Parathyroid adenoma (tissue), 2 donors: ENCODE data around the gene PRPF6.

Experiments used
- H2AFZ ChIP-seq: fragments of 300-600 bp; sonication (generic); one replicate; pipeline ENCODE4 v1.7.0; 2017; ENCODE audit warnings: antibody characterized with exemption, mild to moderate bottlenecking
- H3K27ac ChIP-seq: fragments of 300-600 bp; sonication (generic); one replicate; pipeline ENCODE4 v1.7.0; 2017
- H3K27me3 ChIP-seq: fragments of 300-600 bp; sonication (generic); one replicate; pipeline ENCODE4 v1.7.0; 2017; ENCODE audit warnings: low read length; ENCODE audit not compliant: control insufficient read depth, insufficient read depth
- H3K36me3 ChIP-seq: fragments of 300-600 bp; sonication (generic); one replicate; pipeline ENCODE4 v1.7.0; 2017; ENCODE audit warnings: low read length; ENCODE audit not compliant: control insufficient read depth, insufficient read depth
- H3K4me1 ChIP-seq: fragments of 300-600 bp; sonication (generic); one replicate; pipeline ENCODE4 v1.7.0; 2017; ENCODE audit warnings: control low read depth
- H3K4me2 ChIP-seq: fragments of 300-600 bp; sonication (generic); one replicate; pipeline ENCODE4 v1.7.0; 2017; ENCODE audit warnings: low read length
- H3K4me3 ChIP-seq: fragments of 300-600 bp; sonication (generic); one replicate; pipeline ENCODE4 v1.7.0; 2017; ENCODE audit warnings: low read depth, low read length
- H3K79me2 ChIP-seq: fragments of 300-600 bp; sonication (generic); one replicate; pipeline ENCODE4 v1.7.0; 2017; ENCODE audit warnings: control low read depth
- H3K9ac ChIP-seq: fragments of 300-600 bp; sonication (generic); one replicate; pipeline ENCODE4 v1.7.0; 2017; ENCODE audit warnings: mild to moderate bottlenecking
- H3K9me3 ChIP-seq: fragments of 300-600 bp; sonication (generic); one replicate; pipeline ENCODE4 v1.7.0; 2017; ENCODE audit warnings: low read length; ENCODE audit not compliant: control insufficient read depth
- TF ChIP-seq, protein P1 (sequence below): fragments of 300-600 bp; sonication (generic); IDR thresholded peaks from one replicate; pipeline ENCODE4 v1.7.0; 2017; ENCODE audit warnings: antibody characterized with exemption, mild to moderate bottlenecking
- donor health status: primary hyperparathyroidism.

Gene PRPF6

DNA sequence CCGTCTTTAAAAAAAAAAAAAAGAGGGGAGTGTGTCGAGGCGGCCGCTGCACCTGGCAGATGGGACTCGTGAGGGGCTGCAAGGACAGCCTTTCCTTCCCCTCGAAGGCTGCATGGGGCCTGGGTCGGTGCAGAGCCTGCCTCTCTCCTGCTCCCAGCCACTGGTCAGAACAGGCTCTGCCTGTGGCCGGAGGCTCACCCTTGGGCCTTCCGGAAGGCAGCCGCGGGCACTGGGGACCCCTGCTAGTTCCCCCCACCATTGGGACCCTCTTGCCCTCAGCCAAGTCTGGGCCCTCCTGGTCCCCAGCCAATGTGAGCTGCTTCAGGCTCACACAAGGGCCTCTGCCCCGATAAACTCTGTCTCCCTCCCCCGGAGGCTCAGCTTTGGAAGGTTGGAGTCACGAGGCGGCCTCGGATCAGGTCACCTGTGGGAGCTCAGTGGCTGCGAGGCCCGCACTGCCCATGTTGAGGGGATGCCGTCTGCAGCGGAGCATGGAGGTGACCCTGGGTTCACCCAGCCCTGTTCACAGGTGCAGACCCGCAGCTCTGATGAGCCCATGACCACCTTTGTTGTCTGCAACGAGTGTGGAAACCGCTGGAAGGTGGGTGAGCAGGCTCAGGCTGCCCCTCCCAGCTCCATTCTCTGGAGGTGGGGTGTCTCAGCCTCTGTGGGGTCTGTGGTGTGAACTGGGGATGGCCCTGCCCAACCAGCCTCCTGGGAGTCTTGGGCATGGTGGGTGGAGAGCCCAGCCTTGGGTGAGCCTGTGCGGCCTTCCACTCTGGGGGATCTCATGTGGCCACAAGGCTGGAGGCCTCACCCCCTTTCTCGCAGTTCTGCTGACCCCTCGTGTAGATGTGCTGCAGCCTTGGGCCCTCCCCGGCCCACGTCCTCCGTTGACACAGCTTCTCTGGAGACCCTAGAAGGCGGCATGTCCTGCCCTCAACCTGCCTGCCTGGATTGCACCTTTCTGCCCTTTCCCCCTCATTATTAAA, 90.7 kb downstream of the PRPF6 start:
- Histone ChIP-seq H3K9ac (no peak overlapping the region), H3K9me3 (no peaks in the 10 kb centered on the region), H3K27ac (no peak overlapping the region), H2AFZ (no peak overlapping the region), H3K4me3 (no peak overlapping the region), H3K36me3 (no peaks in the 10 kb centered on the region), H3K27me3 (no peaks in the 10 kb centered on the region), H3K4me2 (no peak overlapping the region), H3K79me2 (no peaks in the 10 kb centered on the region), H3K4me1 (no peaks in the 10 kb centered on the region)
- TF ChIP-seq, protein P1, sequence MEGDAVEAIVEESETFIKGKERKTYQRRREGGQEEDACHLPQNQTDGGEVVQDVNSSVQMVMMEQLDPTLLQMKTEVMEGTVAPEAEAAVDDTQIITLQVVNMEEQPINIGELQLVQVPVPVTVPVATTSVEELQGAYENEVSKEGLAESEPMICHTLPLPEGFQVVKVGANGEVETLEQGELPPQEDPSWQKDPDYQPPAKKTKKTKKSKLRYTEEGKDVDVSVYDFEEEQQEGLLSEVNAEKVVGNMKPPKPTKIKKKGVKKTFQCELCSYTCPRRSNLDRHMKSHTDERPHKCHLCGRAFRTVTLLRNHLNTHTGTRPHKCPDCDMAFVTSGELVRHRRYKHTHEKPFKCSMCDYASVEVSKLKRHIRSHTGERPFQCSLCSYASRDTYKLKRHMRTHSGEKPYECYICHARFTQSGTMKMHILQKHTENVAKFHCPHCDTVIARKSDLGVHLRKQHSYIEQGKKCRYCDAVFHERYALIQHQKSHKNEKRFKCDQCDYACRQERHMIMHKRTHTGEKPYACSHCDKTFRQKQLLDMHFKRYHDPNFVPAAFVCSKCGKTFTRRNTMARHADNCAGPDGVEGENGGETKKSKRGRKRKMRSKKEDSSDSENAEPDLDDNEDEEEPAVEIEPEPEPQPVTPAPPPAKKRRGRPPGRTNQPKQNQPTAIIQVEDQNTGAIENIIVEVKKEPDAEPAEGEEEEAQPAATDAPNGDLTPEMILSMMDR, result no peak

- no peaks in the 10 kb centered on the region for H3K79me2 ChIP-seq
- H2AFZ ChIP-seq, result no peak overlapping the region
- H3K4me3 ChIP-seq, result no peak overlapping the region
- H3K27me3 ChIP-seq, result no peaks in the 10 kb centered on the region
- no peak overlapping the region for H3K9ac ChIP-seq
- H3K4me2 ChIP-seq, result no peak overlapping the region
- no peak overlapping the region for H3K27ac ChIP-seq
- no peaks in the 10 kb centered on the region for H3K36me3 ChIP-seq
- TF ChIP-seq, protein P1, result no peak
- H3K4me1 ChIP-seq, result no peaks in the 10 kb centered on the region
- no peaks in the 10 kb centered on the region for H3K9me3 ChIP-seq
Measured at GRCh38 chr20:64072498-64073063, 91.6 kb downstream of the PRPF6 start.

DNA sequence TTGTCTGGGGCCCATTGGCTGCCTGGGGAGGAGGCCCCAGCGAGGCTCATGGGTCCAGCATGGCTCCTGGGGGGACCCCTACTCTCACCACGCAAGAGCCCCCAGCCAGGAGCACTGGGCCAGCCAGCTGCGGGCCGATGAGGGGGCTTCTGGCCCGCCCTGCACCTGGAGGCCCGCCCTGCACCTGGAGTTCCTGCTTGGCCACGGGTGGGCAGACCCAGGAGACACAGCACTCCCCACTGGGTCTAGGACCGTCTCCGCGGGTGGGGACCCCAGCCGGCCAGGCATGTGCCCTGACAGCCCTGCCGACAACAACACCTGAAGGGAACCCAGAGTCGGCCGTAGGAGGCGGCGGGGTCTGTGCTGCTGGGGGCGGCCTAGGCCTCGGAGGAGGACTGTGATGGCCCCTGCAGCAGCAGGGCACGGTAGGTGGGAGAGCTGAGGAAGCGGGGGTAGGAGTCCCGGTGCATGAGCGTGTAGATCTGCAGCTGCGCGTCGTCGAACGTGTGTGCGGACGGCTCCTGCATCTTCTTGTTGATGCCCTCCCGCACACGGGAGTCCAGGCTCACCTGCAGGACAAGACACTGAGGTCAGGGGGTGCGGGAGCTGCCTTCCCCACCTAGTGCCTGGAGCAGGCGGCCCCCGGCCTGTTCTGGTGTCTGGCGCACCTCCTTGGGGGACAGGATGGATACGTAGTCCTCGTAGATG, 92.7 kb downstream of the PRPF6 start:
- H3K9ac ChIP-seq, result no peak overlapping the region
- no peaks in the 10 kb centered on the region for H3K79me2 ChIP-seq
- H3K4me3 ChIP-seq, result no peak overlapping the region
- no peak overlapping the region for H2AFZ ChIP-seq
- H3K27me3 ChIP-seq, result no peaks in the 10 kb centered on the region
- no peak overlapping the region for H3K4me2 ChIP-seq
- TF ChIP-seq, protein P1, result no peak
- peaks cover 4% of the 10 kb centered on the region for H3K4me1 ChIP-seq
- no peaks in the 10 kb centered on the region for H3K9me3 ChIP-seq
- no peaks in the 10 kb centered on the region for H3K36me3 ChIP-seq
- H3K27ac ChIP-seq, result no peak overlapping the region

GRCh38 chr20:64074184-64074789, 93.4 kb downstream of the PRPF6 start:
- Histone ChIP-seq H3K9ac (no peak overlapping the region), H2AFZ (no peak overlapping the region), H3K4me1 (peaks cover 8% of the 10 kb centered on the region), H3K27ac (no peak overlapping the region), H3K4me3 (no peak overlapping the region), H3K36me3 (no peaks in the 10 kb centered on the region), H3K79me2 (no peaks in the 10 kb centered on the region), H3K4me2 (no peak overlapping the region), H3K9me3 (no peaks in the 10 kb centered on the region), H3K27me3 (no peaks in the 10 kb centered on the region)
- TF ChIP-seq, protein P1, result no peak
